ENCODE data around the gene ATXN3L.

The ATXN3L gene

DNA sequence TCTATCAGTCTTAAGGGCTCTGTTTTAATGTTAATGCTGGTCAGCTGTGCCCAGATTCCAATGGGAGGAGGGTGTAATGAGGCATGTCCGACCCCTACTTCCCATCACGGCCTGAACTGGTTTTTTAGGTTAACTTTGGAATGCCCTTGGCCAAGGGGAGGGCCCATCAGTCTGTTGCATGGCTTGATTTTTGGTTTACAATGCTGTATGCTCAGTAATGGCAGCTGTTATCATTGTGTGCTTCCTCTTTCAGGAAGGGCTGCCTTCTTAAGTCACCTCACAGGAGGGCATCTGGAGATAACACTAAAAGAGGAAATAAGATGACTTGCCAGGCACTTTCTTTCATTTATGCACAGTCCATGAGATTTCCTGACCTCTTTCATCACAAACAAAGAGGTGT, 36.3 kb downstream of the ATXN3L start:
- TF ChIP-seq, protein P1, sequence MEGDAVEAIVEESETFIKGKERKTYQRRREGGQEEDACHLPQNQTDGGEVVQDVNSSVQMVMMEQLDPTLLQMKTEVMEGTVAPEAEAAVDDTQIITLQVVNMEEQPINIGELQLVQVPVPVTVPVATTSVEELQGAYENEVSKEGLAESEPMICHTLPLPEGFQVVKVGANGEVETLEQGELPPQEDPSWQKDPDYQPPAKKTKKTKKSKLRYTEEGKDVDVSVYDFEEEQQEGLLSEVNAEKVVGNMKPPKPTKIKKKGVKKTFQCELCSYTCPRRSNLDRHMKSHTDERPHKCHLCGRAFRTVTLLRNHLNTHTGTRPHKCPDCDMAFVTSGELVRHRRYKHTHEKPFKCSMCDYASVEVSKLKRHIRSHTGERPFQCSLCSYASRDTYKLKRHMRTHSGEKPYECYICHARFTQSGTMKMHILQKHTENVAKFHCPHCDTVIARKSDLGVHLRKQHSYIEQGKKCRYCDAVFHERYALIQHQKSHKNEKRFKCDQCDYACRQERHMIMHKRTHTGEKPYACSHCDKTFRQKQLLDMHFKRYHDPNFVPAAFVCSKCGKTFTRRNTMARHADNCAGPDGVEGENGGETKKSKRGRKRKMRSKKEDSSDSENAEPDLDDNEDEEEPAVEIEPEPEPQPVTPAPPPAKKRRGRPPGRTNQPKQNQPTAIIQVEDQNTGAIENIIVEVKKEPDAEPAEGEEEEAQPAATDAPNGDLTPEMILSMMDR (IDR thresholded peaks at IDR 0.05; ENCODE audit: low read depth, low read length) = no peak
- DNase-seq (ENCODE audit: extremely low read depth, low read depth) = no peak

DNA sequence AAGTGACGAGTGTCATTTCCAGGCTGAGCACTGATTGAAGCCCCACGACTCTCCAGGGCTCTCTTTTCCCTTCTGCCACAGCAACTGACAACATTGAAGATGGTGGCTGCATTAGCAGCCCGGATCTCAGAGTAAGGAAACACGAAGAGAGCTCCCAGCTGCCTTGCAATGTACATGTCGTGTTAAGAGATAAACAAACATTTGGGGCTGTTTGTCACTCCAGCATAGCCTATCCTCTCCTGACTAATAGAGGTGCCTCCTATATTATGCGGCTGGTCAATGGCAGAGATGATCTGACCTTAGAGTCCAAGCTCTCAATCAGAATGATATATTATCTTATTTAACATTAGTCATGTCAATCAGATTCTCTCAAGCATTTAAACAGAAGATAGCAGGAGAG, 38.6 kb downstream of the ATXN3L start:
- no peak for DNase-seq (ENCODE audit: extremely low read depth, low read depth)
- TF ChIP-seq, protein P1 (IDR thresholded peaks at IDR 0.05; ENCODE audit: low read depth, low read length) = no peak

DNA sequence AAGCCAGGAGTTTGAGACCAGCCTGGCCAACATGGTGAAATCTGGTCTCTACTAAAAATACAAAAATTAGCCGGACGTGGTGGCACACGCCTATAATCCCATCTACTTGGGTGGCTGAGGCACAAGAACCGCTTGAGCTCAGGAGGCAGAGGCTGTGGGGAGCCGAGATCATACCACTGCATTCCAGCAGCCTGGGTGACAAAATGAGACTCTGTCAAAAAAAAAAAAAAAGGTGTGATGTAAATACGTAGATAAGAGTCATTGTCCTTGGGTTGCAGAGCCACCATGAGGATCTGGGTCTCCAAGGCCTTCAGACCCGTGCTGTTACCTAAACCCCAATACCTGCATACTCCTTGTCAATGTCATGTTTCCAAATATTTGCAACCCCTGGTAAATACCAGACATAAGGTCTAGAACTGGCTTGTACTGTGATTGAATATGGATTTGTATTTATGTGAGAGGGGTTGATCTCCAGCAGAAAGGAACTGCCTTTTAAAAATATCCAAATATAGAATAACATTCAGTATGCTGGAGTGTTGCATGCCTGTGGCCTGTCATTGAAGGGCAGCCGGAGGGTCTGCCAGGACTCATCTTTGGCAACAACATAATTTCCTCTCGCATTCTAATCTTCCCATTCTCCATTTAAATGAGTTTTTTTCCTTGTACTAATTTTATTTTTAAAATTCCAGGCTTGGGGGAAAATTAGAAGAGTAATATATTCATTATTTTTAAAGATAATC, 40.4 kb downstream of the ATXN3L start:
- DNase-seq (ENCODE audit: extremely low read depth, low read depth) = no peak
- TF ChIP-seq, protein P1 (IDR thresholded peaks at IDR 0.05; ENCODE audit: low read depth, low read length) = no peak

DNA sequence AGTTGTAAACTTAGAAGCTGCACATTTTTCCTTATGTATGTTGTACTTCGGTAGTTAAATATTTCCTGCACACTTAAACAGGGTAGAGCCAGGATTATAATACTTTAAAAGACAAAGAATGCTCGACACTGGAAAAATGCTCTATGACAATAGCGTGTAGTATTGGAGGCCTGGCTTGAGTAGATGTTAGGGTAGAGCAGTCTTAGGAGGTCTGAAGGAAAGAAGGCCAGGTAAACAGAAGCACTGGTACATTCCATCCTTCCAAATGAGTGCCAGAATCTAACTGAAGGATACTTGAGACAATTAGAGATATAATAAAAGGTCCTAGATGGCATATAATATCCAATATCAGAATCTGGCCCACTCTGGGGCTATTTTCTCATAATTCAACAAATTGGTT, 42.3 kb downstream of the ATXN3L start:
- no peak for DNase-seq (ENCODE audit: extremely low read depth, low read depth)
- TF ChIP-seq, protein P1 (IDR thresholded peaks at IDR 0.05; ENCODE audit: low read depth, low read length) = no peak

DNA sequence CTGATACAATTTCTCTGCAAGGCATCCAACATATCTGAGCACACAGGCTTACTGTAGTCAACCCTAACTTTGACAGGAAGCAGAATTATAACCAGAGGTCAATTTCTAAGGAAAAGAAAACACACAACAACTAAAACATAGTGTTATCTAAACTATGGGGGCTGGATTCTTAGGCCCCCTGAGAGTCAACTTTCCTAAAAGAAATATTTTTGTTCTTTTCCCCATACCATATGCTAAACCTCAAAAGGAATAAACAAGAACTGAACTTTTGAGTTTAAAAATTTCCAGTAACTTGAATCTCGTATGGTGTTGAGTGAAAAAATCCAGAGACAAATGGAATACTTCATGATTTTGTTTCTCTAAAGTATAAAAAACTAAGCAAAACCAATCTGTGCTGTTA, 42.9 kb downstream of the ATXN3L start:
- DNase-seq (ENCODE audit: extremely low read depth, low read depth) = no peak
- TF ChIP-seq, protein P1 (IDR thresholded peaks at IDR 0.05; ENCODE audit: low read depth, low read length) = no peak

DNA sequence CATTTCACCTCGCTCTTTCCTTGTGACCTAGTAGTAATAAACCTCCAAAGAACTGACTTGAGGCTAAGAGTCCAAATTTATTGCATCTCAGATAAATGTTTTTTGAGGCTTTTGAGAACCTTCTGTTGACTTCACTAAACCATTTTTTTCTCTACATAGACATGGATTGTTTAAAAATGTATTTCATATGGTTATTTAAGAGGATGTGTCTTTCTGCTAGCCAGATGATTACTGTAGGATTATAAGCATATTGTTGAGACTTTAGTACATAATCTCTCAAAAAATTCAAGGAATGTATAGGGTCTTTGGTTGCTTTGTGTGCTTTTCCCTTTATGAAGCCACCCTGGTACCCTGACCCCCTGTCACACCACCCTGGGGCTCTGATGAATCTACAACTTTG, 44.8 kb downstream of the ATXN3L start:
- TF ChIP-seq, protein P1 (IDR thresholded peaks at IDR 0.05; ENCODE audit: low read depth, low read length) = no peak
- no peak for DNase-seq (ENCODE audit: extremely low read depth, low read depth)

DNA sequence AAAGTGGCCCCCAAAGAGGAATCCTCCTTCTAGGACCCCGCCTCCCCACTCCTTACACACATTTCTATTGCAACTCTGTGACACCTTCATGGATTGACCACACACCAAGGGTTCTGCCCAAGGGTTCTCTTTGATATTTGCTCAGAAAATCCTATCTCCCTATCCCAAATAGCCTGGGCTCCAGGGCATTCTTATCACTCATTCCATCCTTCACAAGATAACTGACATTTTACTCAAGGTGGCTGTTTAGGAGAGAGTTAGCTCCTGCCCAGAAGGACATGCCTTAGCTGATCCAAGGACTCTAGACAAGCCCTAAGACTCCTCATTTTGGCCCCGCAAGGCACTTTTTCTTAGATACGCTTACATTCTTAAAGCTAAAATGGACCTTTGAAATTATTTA, 47.4 kb downstream of the ATXN3L start:
- DNase-seq (ENCODE audit: extremely low read depth, low read depth) = no peak
- TF ChIP-seq, protein P1 (IDR thresholded peaks at IDR 0.05; ENCODE audit: low read depth, low read length) = no peak
